ENCODE results near the gene FTSJ3. TPM values are rescaled to one million over a fixed set of nuclear protein-coding genes. Genes with fewer than 3 reads are reported as not detected.

FTSJ3 gene
- total RNA-seq, 4 donors from 2014 or later = 36.3 to 53.2 (median 51.7) TPM

GRCh38 chr17:63826468-63827001 is 928 bp downstream of the FTSJ3 start:
- 0 to 1% methylated on average over 5 to 20 of the region's 31 CpGs for WGBS, 2 donors (ENCODE audit: low coverage in 1 of 2)
- no peaks in the 10 kb centered on the region for H3K9me3 ChIP-seq
- peaks cover 0 to 69% of the 10 kb centered on the region in 2 donors for H3K36me3 ChIP-seq
- H3K4me3 ChIP-seq = peak overlapping the region; percentile 43 to 90
- H3K4me1 ChIP-seq = peaks cover 0 to 58% (median 24%) of the 10 kb centered on the region in 3 donors
- no peaks in the 10 kb centered on the region for H3K27me3 ChIP-seq
- ATAC-seq = peak; percentile 4
- peak overlapping the region; percentile 29 to 89 (median 86) for H3K27ac ChIP-seq
- TF ChIP-seq CTCF (IDR thresholded peaks at IDR 0.05) = no peak
- TF ChIP-seq EP300 (IDR thresholded peaks at IDR 0.05) = no peak
- no peak for TF ChIP-seq POLR2A (IDR thresholded peaks at IDR 0.05)
- no peak for TF ChIP-seq POLR2AphosphoS5 (IDR thresholded peaks at IDR 0.05)

GRCh38 chr17:63824362-63824761 is 3.1 kb downstream of the FTSJ3 start:
- Histone ChIP-seq H3K9me3 (no peaks in the 10 kb centered on the region), H3K4me1 (peaks cover 0 to 38% (median 20%) of the 10 kb centered on the region in 3 donors), H3K4me3 (no peak overlapping the region), H3K27me3 (no peaks in the 10 kb centered on the region), H3K36me3 (peaks cover 0 to 69% of the 10 kb centered on the region in 2 donors), H3K27ac (peak overlapping the region in 3 of 4 donors; percentile 17 to 89 (median 30))
- WGBS, 2 donors (ENCODE audit: low coverage in 1 of 2) = 94 to 97% methylated on average over 6 to 8 of the region's 9 CpGs
- no peak for ATAC-seq
- TF ChIP-seq CTCF (IDR thresholded peaks at IDR 0.05) (no peak), POLR2A (IDR thresholded peaks at IDR 0.05) (no peak), POLR2AphosphoS5 (IDR thresholded peaks at IDR 0.05) (no peak), EP300 (IDR thresholded peaks at IDR 0.05) (no peak)

- WGBS, 2 donors (ENCODE audit: low coverage in 1 of 2) = 89 to 100% methylated on average over 2 to 12 of the region's 13 CpGs
- Histone ChIP-seq H3K27ac (peak overlapping the region in 2 of 4 donors; percentile 30 to 89), H3K9me3 (no peaks in the 10 kb centered on the region), H3K36me3 (peaks cover 0 to 70% of the 10 kb centered on the region in 2 donors), H3K4me1 (peaks cover 0 to 32% (median 14%) of the 10 kb centered on the region in 3 donors), H3K27me3 (no peaks in the 10 kb centered on the region), H3K4me3 (no peak overlapping the region)
- TF ChIP-seq EP300 (IDR thresholded peaks at IDR 0.05) (no peak), POLR2A (IDR thresholded peaks at IDR 0.05) (no peak), POLR2AphosphoS5 (IDR thresholded peaks at IDR 0.05) (no peak), CTCF (IDR thresholded peaks at IDR 0.05) (no peak)
- ATAC-seq = no peak
Measured at GRCh38 chr17:63823659-63824331, 3.7 kb downstream of the FTSJ3 start.

GRCh38 chr17:63822537-63822936 is 4.9 kb downstream of the FTSJ3 start:
- TF ChIP-seq EP300 (IDR thresholded peaks at IDR 0.05) (no peak), CTCF (IDR thresholded peaks at IDR 0.05) (no peak), POLR2AphosphoS5 (IDR thresholded peaks at IDR 0.05) (no peak), POLR2A (IDR thresholded peaks at IDR 0.05) (no peak)
- no peaks in the 10 kb centered on the region for H3K27me3 ChIP-seq
- peaks cover 0 to 22% (median 8%) of the 10 kb centered on the region in 3 donors for H3K4me1 ChIP-seq
- no peak for ATAC-seq
- no peaks in the 10 kb centered on the region for H3K9me3 ChIP-seq
- H3K4me3 ChIP-seq = no peak overlapping the region
- peaks cover 0 to 82% of the 10 kb centered on the region in 2 donors for H3K36me3 ChIP-seq
- no peak overlapping the region for H3K27ac ChIP-seq

GRCh38 chr17:63821804-63822203 is 5.7 kb downstream of the FTSJ3 start:
- peaks cover 0 to 90% of the 10 kb centered on the region in 2 donors for H3K36me3 ChIP-seq
- no peak for ATAC-seq
- 70 to 77% methylated on average over 4 to 6 of the region's 6 CpGs for WGBS, 2 donors (ENCODE audit: low coverage in 1 of 2)
- H3K9me3 ChIP-seq = no peaks in the 10 kb centered on the region
- peaks cover 0 to 22% (median 8%) of the 10 kb centered on the region in 3 donors for H3K4me1 ChIP-seq
- H3K27ac ChIP-seq = peak overlapping the region in 1 of 4 donors; percentile 16
- H3K4me3 ChIP-seq = no peak overlapping the region
- no peaks in the 10 kb centered on the region for H3K27me3 ChIP-seq
- no peak for TF ChIP-seq POLR2AphosphoS5 (IDR thresholded peaks at IDR 0.05)
- TF ChIP-seq EP300 (IDR thresholded peaks at IDR 0.05) = no peak
- TF ChIP-seq POLR2A (IDR thresholded peaks at IDR 0.05) = no peak
- TF ChIP-seq CTCF (IDR thresholded peaks at IDR 0.05) = no peak

Data from gastroesophageal sphincter (tissue), 4 donors.